H9 (cell line): Measurements from ENCODE around the gene MSI2. TPM values are rescaled to one million over a fixed set of nuclear protein-coding genes. Genes with fewer than 3 reads are reported as not detected.

Experiments
- DNase-seq: peaks from one replicate; pipeline ENCODE4 v3.0.0-alpha.2; 2017
- H2AFZ ChIP-seq: one replicate; pipeline ENCODE4 v1.6.1; 2013; ENCODE audit warnings: mild to moderate bottlenecking, low read length, control low read depth, moderate library complexity
- H2AK5ac ChIP-seq: 2 replicates; pipeline ENCODE4 v1.6.1; 2013; ENCODE audit warnings: low read length, control low read depth, mixed read lengths; ENCODE audit not compliant: insufficient read length
- H2BK120ac ChIP-seq: one replicate; pipeline ENCODE4 v1.6.1; 2013; ENCODE audit warnings: low read depth, mild to moderate bottlenecking, low read length, control low read depth, inconsistent platforms; ENCODE audit not compliant: poor library complexity, severe bottlenecking
- H2BK12ac ChIP-seq: 2 replicates; pipeline ENCODE4 v1.6.1; 2013; ENCODE audit warnings: low read length, control low read depth, mixed read lengths, low read depth; ENCODE audit not compliant: insufficient read length
- H2BK15ac ChIP-seq: 2 replicates; pipeline ENCODE4 v1.6.1; 2013; ENCODE audit warnings: low read depth, low read length, control low read depth
- H2BK20ac ChIP-seq: one replicate; pipeline ENCODE4 v1.6.1; 2013; ENCODE audit warnings: low read depth, mild to moderate bottlenecking, low read length, control low read depth, inconsistent platforms; ENCODE audit not compliant: poor library complexity, severe bottlenecking
- H2BK5ac ChIP-seq: 2 replicates; pipeline ENCODE4 v1.6.1; 2013; ENCODE audit warnings: low read length, control low read depth, mixed read lengths; ENCODE audit not compliant: insufficient read length
- H3K14ac ChIP-seq: 2 replicates; pipeline ENCODE4 v1.6.1; 2013; ENCODE audit warnings: low read length, control low read depth; ENCODE audit not compliant: insufficient read depth
- H3K18ac ChIP-seq: 2 replicates; pipeline ENCODE4 v1.6.1; 2013; ENCODE audit warnings: low read depth, mild to moderate bottlenecking, mixed read lengths, low read length, control low read depth; ENCODE audit not compliant: insufficient read length
- H3K23ac ChIP-seq: 2 replicates; pipeline ENCODE4 v1.6.1; 2013; ENCODE audit warnings: low read length, control low read depth, mixed read lengths, low read depth; ENCODE audit not compliant: insufficient read length
- H3K23me2 ChIP-seq: 2 replicates; pipeline ENCODE4 v1.6.1; 2013; ENCODE audit warnings: low read depth, mild to moderate bottlenecking, mixed read lengths, low read length, control low read depth; ENCODE audit not compliant: insufficient read length, poor library complexity, severe bottlenecking
- H3K27ac ChIP-seq: 2 replicates; pipeline ENCODE4 v1.5.1; 2013; ENCODE audit warnings: low read length, control low read depth, mixed read lengths, low read depth; ENCODE audit not compliant: insufficient read length
- H3K27me3 ChIP-seq: 2 replicates; pipeline ENCODE4 v1.6.1; 2013; ENCODE audit warnings: low read length, control low read depth, inconsistent platforms; ENCODE audit not compliant: insufficient read depth
- H3K4ac ChIP-seq: 2 replicates; pipeline ENCODE4 v1.6.1; 2013; ENCODE audit warnings: low read depth, mild to moderate bottlenecking, control low read depth, inconsistent platforms, low read length, moderate library complexity
- H3K4me1 ChIP-seq: 2 replicates; pipeline ENCODE4 v1.6.1; 2013; ENCODE audit warnings: low read length, control low read depth, inconsistent platforms; ENCODE audit not compliant: insufficient read depth
- H3K4me2 ChIP-seq: 2 replicates; pipeline ENCODE4 v1.6.1; 2013; ENCODE audit warnings: low read length, control low read depth, mixed read lengths; ENCODE audit not compliant: insufficient read length, insufficient read depth
- H3K56ac ChIP-seq: 2 replicates; pipeline ENCODE4 v1.6.1; 2013; ENCODE audit warnings: low read depth, mild to moderate bottlenecking, mixed read lengths, low read length, control low read depth; ENCODE audit not compliant: insufficient read length
- H3K79me1 ChIP-seq: 2 replicates; pipeline ENCODE4 v1.6.1; 2013; ENCODE audit warnings: low read depth, mild to moderate bottlenecking, moderate library complexity, low read length, control low read depth, inconsistent platforms; ENCODE audit not compliant: insufficient read depth, poor library complexity, severe bottlenecking
- H3K79me2 ChIP-seq: 2 replicates; pipeline ENCODE4 v1.6.1; 2013; ENCODE audit warnings: low read length, control low read depth, inconsistent platforms; ENCODE audit not compliant: insufficient read depth
- H3K9ac ChIP-seq: 2 replicates; pipeline ENCODE4 v1.6.1; 2013; ENCODE audit warnings: low read length, control low read depth, mixed read lengths; ENCODE audit not compliant: insufficient read length; ENCODE audit errors: extremely low read depth
- H3K9me3 ChIP-seq: one replicate; pipeline ENCODE4 v1.6.1; 2013; ENCODE audit warnings: low read depth, low read length, inconsistent platforms; ENCODE audit not compliant: control insufficient read depth
- H3T11ph ChIP-seq: one replicate; pipeline ENCODE4 v1.6.1; 2013; ENCODE audit warnings: mild to moderate bottlenecking, low read length, control low read depth, inconsistent platforms
- H4K20me1 ChIP-seq: one replicate; pipeline ENCODE4 v1.6.1; 2013; ENCODE audit not compliant: control insufficient read depth, insufficient read length, insufficient read depth
- H4K5ac ChIP-seq: 2 replicates; pipeline ENCODE4 v1.6.1; 2013; ENCODE audit warnings: low read depth, mild to moderate bottlenecking, mixed read lengths, low read length, control low read depth; ENCODE audit not compliant: insufficient read length
- H4K8ac ChIP-seq: replicated peaks from 2 replicates; pipeline ENCODE4 v1.6.1; 2013; ENCODE audit warnings: low read length, control low read depth, mixed read lengths, low read depth; ENCODE audit not compliant: insufficient read length
- H4K91ac ChIP-seq: 2 replicates; pipeline ENCODE4 v1.6.1; 2013; ENCODE audit warnings: low read depth, mild to moderate bottlenecking, moderate library complexity, mixed read lengths, low read length, control low read depth; ENCODE audit not compliant: insufficient read length
- H3K27ac Mint-ChIP-seq, 3 experiments: 2 replicates in 2 of 3; 3 replicates in 1 of 3; pipeline ENCODE4 v1.8.0; 2020 to 2021; ENCODE audit warnings: mixed read lengths in 3 of 3, mild to moderate bottlenecking in 1 of 3, moderate library complexity in 1 of 3
- H3K27me3 Mint-ChIP-seq: 2 replicates; pipeline ENCODE4 v1.8.0; 2021; ENCODE audit warnings: low read depth, mild to moderate bottlenecking, moderate library complexity, mixed read lengths
- H3K36me3 Mint-ChIP-seq, 3 experiments: 2 replicates in 2 of 3; 3 replicates in 1 of 3; pipeline ENCODE4 v1.8.0; 2020 to 2021; ENCODE audit warnings: low read depth in 3 of 3, mixed read lengths in 3 of 3; ENCODE audit not compliant: insufficient read depth in 1 of 3
- H3K4me1 Mint-ChIP-seq, 2 experiments: 2 replicates each; pipeline ENCODE4 v1.8.0; 2020; ENCODE audit warnings: mixed read lengths in 2 of 2
- H3K4me3 Mint-ChIP-seq, 2 experiments: 2 replicates in 1 of 2; 3 replicates in 1 of 2; pipeline ENCODE4 v1.8.0; 2020 to 2021; ENCODE audit warnings: mild to moderate bottlenecking in 2 of 2, mixed read lengths in 2 of 2, moderate library complexity in 1 of 2
- H3K9me3 Mint-ChIP-seq, 2 experiments: 2 replicates in 1 of 2; 3 replicates in 1 of 2; pipeline ENCODE4 v1.8.0; 2020; ENCODE audit warnings: mild to moderate bottlenecking in 2 of 2, mixed read lengths in 2 of 2, moderate library complexity in 1 of 2
- CTCF ChIP-seq: fragments of 200-600 bp; sonication (generic); conservative IDR thresholded peaks from 3 replicates; pipeline ENCODE4 v1.8.0; 2021; ENCODE audit warnings: antibody characterized with exemption, mild to moderate bottlenecking
- WGBS: extraction: QIAGEN DNeasy Blood & Tissue Kit; methylation state at CpG from one replicate; pipeline ENCODE4 v1.1.7; 2013; ENCODE audit warnings: missing lambda C conversion rate, low lambda C conversion rate, mixed read lengths; ENCODE audit not compliant: insufficient read length; ENCODE audit errors: extremely low coverage; 5-methylcytosine and 5-hydroxymethylcytosine counted together
- total RNA-seq: library from RNA; stranded (reverse); gene quantifications from 2 replicates; pipeline ENCODE4 v1.2.1, GENCODE V29; 2021

The MSI2 gene
- total RNA-seq, 1 experiment from 2014 or later = 98.5 TPM

- H3K27me3 Mint-ChIP-seq = no peaks in the 10 kb centered on the region
- Histone ChIP-seq H2AK5ac (no peak overlapping the region), H2AFZ (no peak overlapping the region), H3T11ph (no peak overlapping the region), H3K27me3 (no peaks in the 10 kb centered on the region), H2BK20ac (no peak overlapping the region), H2BK5ac (no peak overlapping the region), H3K9me3 (no peaks in the 10 kb centered on the region), H3K4me2 (no peak overlapping the region), H3K23me2 (no peaks in the 10 kb centered on the region), H4K8ac (no peak overlapping the region), H3K14ac (no peak overlapping the region), H4K91ac (no peak overlapping the region), H3K27ac (no peak overlapping the region), H4K20me1 (no peaks in the 10 kb centered on the region), H2BK12ac (no peak overlapping the region), H3K18ac (no peak overlapping the region), H3K23ac (no peak overlapping the region), H3K4ac (no peak overlapping the region), H3K9ac (no peak overlapping the region), H4K5ac (no peak overlapping the region), H3K56ac (no peak overlapping the region), H3K79me1 (no peaks in the 10 kb centered on the region), H2BK120ac (no peak overlapping the region), H2BK15ac (no peak overlapping the region), H3K79me2 (no peaks in the 10 kb centered on the region), H3K4me1 (no peaks in the 10 kb centered on the region; the same call in 1 of the 2 replicates)
- peaks cover 0 to 4% (median 0%) of the 10 kb centered on the region in 3 experiments; a peak in 4 of 7 replicates for H3K36me3 Mint-ChIP-seq
- no peak overlapping the region for H3K27ac Mint-ChIP-seq
- no peaks in the 10 kb centered on the region for H3K9me3 Mint-ChIP-seq
- peaks cover 14 to 25% of the 10 kb centered on the region in 2 experiments for H3K4me1 Mint-ChIP-seq
- no peak for TF ChIP-seq CTCF
- WGBS = no CpG with 5 or more reads among the region's 10 CpGs
- no peak for DNase-seq
- H3K4me3 Mint-ChIP-seq = no peak overlapping the region
These were observed 191.2 kb downstream of the MSI2 start for GRCh38 chr17:57447357-57447989.
